K562 (cell line): Measurements from ENCODE around the gene MAB21L3. TPM values are rescaled to one million over a fixed set of nuclear protein-coding genes. Genes with fewer than 3 reads are reported as not detected.

Experiments
- ETV5 ChIP-seq: sonication (generic); formaldehyde crosslinking; IDR thresholded peaks from 2 replicates; pipeline ENCODE4 v1.4.0; 2020; ENCODE audit warnings: low read depth, mild to moderate bottlenecking, missing genetic modification reagents
- GATAD2A ChIP-seq: fragments of 450-650 bp; IDR thresholded peaks from 2 replicates; pipeline ENCODE4 v1.6.1; 2017
- MBD1 ChIP-seq: fragments of 250-450 bp; sonication (Bioruptor Pico); IDR thresholded peaks from 2 replicates; pipeline ENCODE4 v1.8.0; 2022; ENCODE audit warnings: inconsistent platforms
- MTA1 ChIP-seq: fragments of 450-650 bp; IDR thresholded peaks from 2 replicates; pipeline ENCODE4 v1.6.1; 2017; ENCODE audit warnings: borderline replicate concordance
- NCOA2 ChIP-seq, 2 experiments: fragments of 450-650 bp; IDR thresholded peaks; 2 replicates each; pipeline ENCODE4 v1.6.1; 2018; ENCODE audit warnings: mild to moderate bottlenecking in 2 of 2, moderate library complexity in 1 of 2; ENCODE audit not compliant: partially characterized antibody in 2 of 2
- OTX1 ChIP-seq: fragments of 450-650 bp; formaldehyde crosslinking; IDR thresholded peaks from 2 replicates; pipeline ENCODE4 v1.4.0; 2022; ENCODE audit warnings: mild to moderate bottlenecking
- POLR3A ChIP-seq: IDR thresholded peaks from 2 replicates; pipeline ENCODE4 v1.6.1; 2011; ENCODE audit warnings: borderline replicate concordance, mild to moderate bottlenecking, moderate library complexity; ENCODE audit not compliant: insufficient read length, insufficient read depth; ENCODE audit errors: extremely low read depth
- TARDBP ChIP-seq: fragments of 450-650 bp; IDR thresholded peaks from 2 replicates; pipeline ENCODE4 v1.6.1; 2016
- ZNF584 ChIP-seq: fragments of 200-800 bp; sonication (Bioruptor generic); IDR thresholded peaks from 2 replicates; pipeline ENCODE4 v1.6.1; 2016; ENCODE audit warnings: low read depth, mild to moderate bottlenecking, missing genetic modification characterization, missing compliant biosample characterization
- ZNF592 ChIP-seq: fragments of 450-650 bp; IDR thresholded peaks from 2 replicates; pipeline ENCODE4 v1.6.1; 2017; ENCODE audit warnings: antibody characterized with exemption, mild to moderate bottlenecking
- polyA plus RNA-seq, 8 experiments: library from polyadenylated mRNA; depleted of rRNA in 4 of 8; stranded (reverse) in 5 of 8; unstranded in 3 of 8; fragments of >200 nt; fragmentation: Nextera tagmentation in 2 of 8; fragmentation: Illumina TruSeq in 1 of 8; extraction: Ambion mirVana in 2 of 8; extraction: Trizol in 1 of 8; gene quantifications; 2 replicates each; pipeline versions ENCODE4 v1.2.1 to v1.2.3, GENCODE V29; 2011 to 2014; ENCODE audit warnings: inconsistent platforms in 1 of 8, missing spikeins in 1 of 8
- total RNA-seq, 7 experiments: library from RNA; depleted of rRNA in 6 of 7; stranded (reverse); fragments of >200 nt in 6 of 7; fragmentation: Illumina TruSeq in 2 of 7; extraction: Trizol in 2 of 7; gene quantifications; 2 replicates each; pipeline versions ENCODE4 v1.2.1 to v1.2.3, GENCODE V29; 2011 to 2021; ENCODE audit warnings: low replicate concordance in 1 of 7
- TF ChIP-seq, protein P1 (sequence below): sonication (generic); formaldehyde crosslinking; IDR thresholded peaks from 2 replicates; pipeline ENCODE4 v1.8.1; 2022; ENCODE audit warnings: missing genetic modification reagents
- TF ChIP-seq, protein P2 (sequence below), 2 experiments: fragments of 450-650 bp; IDR thresholded peaks; 2 replicates each; pipeline ENCODE4 v1.6.1; 2016; ENCODE audit warnings: mild to moderate bottlenecking in 2 of 2, borderline replicate concordance in 1 of 2, low read depth in 1 of 2, moderate library complexity in 1 of 2

The MAB21L3 gene
- total and polyA plus RNA-seq, 9 of the 15 experiments (the other 6 are each of a cell fraction or from before 2014, with no cell fraction given) = not detected

DNA sequence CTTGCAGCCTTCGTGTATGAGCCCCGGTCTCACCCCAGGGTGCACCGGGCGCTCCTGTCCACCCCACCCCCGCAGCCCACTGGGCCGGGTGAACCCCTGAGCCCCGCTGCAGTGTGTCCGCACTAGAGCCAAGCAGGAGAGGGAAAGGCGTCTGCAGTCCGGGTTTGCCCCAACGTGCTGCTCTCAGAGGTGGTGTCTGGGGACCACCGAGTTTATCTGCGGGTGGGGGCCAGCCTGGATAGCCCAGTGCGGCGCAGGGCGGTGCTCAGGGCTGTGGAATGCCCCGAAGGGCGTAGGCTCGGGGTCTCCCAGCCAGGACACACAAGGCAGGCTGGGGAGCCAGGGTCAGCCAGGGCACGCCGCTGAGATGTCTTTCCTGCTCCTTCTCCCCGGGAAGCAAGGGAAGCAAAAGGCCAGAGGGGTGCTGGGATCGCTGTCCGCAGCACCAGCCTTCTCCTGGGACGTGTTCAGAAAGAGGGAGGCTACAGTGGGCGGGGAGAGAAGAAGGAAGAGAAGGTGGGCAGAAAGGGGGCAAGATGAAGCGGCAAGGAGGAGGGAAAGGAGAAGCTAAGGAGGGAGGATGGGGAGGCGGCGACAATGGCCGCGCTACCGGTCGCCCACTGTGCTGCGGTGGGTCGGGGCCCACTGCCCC is 56.6 kb downstream of the MAB21L3 start (continued):
- no peak for TF ChIP-seq MBD1 (CRISPR knock-in tag)
- TF ChIP-seq GATAD2A = no peak
- no peak for TF ChIP-seq ZNF584
- TF ChIP-seq TARDBP = no peak
- TF ChIP-seq OTX1 (CRISPR knock-in tag) = 0 out of 2 replicates have a peak, but pooled peaks have one; percentile 80
- no peak for TF ChIP-seq ETV5 (CRISPR knock-in tag)
- no peak for TF ChIP-seq POLR3A
- TF ChIP-seq, protein P1, sequence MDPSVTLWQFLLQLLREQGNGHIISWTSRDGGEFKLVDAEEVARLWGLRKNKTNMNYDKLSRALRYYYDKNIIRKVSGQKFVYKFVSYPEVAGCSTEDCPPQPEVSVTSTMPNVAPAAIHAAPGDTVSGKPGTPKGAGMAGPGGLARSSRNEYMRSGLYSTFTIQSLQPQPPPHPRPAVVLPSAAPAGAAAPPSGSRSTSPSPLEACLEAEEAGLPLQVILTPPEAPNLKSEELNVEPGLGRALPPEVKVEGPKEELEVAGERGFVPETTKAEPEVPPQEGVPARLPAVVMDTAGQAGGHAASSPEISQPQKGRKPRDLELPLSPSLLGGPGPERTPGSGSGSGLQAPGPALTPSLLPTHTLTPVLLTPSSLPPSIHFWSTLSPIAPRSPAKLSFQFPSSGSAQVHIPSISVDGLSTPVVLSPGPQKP (CRISPR knock-in tag) = no peak
- TF ChIP-seq ZNF592 = no peak
- TF ChIP-seq, protein P2, sequence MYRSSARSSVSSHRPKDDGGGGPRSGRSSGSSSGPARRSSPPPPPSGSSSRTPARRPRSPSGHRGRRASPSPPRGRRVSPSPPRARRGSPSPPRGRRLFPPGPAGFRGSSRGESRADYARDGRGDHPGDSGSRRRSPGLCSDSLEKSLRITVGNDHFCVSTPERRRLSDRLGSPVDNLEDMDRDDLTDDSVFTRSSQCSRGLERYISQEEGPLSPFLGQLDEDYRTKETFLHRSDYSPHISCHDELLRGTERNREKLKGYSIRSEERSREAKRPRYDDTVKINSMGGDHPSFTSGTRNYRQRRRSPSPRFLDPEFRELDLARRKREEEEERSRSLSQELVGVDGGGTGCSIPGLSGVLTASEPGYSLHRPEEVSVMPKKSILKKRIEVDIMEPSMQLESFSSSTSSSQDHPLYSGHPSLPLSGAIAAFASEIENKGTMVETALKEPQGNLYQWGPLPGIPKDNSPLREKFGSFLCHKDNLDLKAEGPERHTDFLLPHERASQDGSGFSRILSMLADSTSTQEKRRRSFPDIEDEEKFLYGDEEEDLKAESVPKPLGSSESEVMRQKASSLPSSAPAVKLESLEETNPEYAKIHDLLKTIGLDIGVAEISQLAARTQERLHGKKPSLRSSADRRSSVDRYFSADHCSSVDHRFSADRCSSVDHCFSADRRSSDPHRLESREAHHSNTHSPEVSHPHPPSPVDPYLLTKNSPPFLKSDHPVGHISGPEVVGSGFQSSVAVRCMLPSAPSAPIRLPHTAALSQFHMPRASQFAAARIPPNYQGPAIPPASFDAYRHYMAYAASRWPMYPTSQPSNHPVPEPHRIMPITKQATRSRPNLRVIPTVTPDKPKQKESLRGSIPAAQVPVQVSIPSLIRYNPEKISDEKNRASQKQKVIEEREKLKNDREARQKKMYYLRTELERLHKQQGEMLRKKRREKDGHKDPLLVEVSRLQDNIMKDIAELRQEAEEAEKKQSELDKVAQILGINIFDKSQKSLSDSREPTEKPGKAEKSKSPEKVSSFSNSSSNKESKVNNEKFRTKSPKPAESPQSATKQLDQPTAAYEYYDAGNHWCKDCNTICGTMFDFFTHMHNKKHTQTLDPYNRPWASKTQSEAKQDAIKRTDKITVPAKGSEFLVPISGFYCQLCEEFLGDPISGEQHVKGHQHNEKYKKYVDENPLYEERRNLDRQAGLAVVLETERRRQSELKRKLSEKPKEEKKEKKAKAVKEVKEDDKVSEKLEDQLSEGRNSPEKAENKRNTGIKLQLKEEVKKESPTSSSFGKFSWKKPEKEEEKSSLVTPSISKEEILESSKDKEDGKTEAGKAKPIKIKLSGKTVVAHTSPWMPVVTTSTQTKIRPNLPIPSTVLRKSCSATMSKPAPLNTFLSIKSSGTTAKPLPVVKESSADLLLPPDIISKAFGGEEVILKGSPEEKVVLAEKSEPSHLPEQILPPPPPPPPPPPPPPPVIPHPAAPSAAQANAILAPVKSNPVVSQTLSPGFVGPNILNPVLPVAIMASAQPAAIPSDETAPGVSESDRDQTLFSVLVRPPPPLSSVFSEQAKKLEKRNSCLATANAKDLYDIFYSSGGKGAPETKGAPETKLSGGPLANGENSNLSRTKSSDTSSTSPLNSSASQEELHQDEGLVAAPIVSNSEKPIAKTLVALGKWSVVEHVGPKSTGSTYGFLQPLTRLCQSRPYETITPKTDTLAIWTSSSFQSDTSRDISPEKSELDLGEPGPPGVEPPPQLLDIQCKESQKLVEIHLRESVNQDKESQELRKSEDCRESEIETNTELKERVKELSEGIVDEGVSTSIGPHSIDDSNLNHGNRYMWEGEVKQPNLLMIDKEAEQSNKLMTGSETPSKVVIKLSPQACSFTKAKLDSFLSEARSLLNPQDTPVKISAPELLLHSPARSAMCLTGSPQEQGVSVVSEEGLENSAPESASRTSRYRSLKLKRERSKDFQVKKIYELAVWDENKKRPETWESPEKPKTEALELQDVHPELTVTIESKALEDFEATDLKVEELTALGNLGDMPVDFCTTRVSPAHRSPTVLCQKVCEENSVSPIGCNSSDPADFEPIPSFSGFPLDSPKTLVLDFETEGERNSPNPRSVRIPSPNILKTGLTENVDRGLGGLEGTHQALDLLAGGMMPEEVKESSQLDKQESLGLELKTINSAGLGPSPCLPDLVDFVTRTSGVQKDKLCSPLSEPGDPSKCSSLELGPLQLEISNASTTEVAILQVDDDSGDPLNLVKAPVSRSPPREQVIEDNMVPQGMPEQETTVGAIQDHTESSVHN (IDR thresholded peaks at IDR 0.05; ENCODE audit: borderline replicate concordance in 1 of 2, low read depth in 1 of 2) = no peak
- TF ChIP-seq NCOA2 (IDR thresholded peaks at IDR 0.05; ENCODE audit: partially characterized antibody in 2 of 2) = no peak
- no peak for TF ChIP-seq MTA1
